Peyer's patch (tissue), 4 donors: Measurements from ENCODE around the gene PIP5KL1.

Experiments used
- POLR2A ChIP-seq, 2 donors: fragments of 450-650 bp; IDR thresholded peaks; one replicate each; pipeline ENCODE4 v1.5.1; 2017; ENCODE audit warnings: antibody characterized with exemption in 2 of 2, mild to moderate bottlenecking in 2 of 2, moderate library complexity in 2 of 2
- TF ChIP-seq, protein P1 (sequence below), 6 experiments: fragments of 450-650 bp in 4 of 6; fragments of 200-600 bp in 2 of 6; sonication (generic) in 1 of 6; IDR thresholded peaks; one replicate each; pipeline ENCODE4 v1.5.1; 2017 to 2019; ENCODE audit warnings: antibody characterized with exemption in 6 of 6, mild to moderate bottlenecking in 3 of 6, moderate library complexity in 1 of 6

DNA sequence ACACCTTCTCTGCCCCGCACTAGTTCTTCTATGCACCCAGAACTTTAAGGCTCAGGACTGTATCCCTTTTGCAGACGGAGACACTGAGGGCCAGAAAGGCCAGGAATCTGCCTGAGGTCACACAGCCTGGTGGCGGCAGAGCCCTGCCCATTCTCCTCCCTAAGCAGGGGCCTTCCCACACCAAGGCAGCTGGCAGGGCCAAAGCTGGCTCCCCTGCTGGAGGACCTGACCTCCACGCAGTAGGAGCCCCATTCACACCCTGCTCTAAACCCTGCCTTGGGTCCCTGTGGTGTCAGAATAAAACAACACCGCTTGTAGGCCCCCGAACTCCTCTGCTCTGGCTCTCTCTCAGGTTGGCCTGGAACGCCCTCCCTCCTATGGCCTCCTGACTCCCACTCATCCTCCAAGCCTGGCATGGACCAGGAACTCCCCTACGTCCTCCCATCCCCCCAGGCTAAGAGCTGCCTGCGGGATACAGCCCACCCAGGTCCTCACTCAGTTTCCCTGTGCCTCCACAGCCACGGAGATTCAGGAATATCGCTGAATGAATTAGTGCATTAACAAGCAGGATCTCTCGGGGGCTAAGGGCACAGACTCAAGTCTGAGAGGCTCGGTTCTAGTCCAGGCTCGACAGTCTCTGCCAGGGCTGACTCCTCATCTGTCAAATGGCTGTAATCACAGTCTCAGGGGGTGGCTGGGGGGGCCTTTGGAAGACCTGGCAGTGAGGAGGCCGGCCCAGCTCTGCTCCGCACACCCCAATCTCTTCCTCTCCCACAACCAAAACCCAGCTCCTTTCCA lies 34.0 kb downstream of the PIP5KL1 start:
- TF ChIP-seq, protein P1, sequence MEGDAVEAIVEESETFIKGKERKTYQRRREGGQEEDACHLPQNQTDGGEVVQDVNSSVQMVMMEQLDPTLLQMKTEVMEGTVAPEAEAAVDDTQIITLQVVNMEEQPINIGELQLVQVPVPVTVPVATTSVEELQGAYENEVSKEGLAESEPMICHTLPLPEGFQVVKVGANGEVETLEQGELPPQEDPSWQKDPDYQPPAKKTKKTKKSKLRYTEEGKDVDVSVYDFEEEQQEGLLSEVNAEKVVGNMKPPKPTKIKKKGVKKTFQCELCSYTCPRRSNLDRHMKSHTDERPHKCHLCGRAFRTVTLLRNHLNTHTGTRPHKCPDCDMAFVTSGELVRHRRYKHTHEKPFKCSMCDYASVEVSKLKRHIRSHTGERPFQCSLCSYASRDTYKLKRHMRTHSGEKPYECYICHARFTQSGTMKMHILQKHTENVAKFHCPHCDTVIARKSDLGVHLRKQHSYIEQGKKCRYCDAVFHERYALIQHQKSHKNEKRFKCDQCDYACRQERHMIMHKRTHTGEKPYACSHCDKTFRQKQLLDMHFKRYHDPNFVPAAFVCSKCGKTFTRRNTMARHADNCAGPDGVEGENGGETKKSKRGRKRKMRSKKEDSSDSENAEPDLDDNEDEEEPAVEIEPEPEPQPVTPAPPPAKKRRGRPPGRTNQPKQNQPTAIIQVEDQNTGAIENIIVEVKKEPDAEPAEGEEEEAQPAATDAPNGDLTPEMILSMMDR (IDR thresholded peaks at IDR 0.05): no peak
- TF ChIP-seq POLR2A (IDR thresholded peaks at IDR 0.05): no peak
